Measurements from ENCODE around the gene ZNF423.

GRCh38 chr16:49603956-49604355 lies 252.0 kb downstream of the ZNF423 start:
- TF ChIP-seq CTCF (IDR thresholded peaks at IDR 0.05; ENCODE audit: poor library complexity, severe bottlenecking) (no peak), MXI1 (conservative IDR thresholded peaks at IDR 0.05; ENCODE audit: poor library complexity, severe bottlenecking) (no peak), TAF1 (IDR thresholded peaks at IDR 0.05; ENCODE audit: low read depth) (no peak), RAD21 (conservative IDR thresholded peaks at IDR 0.05) (no peak)
